H1 (cell line): ENCODE results near the gene WNT1. TPM values are rescaled to one million over a fixed set of nuclear protein-coding genes. Genes with fewer than 3 reads are reported as not detected.

ENCODE experiments used
- CHD2 ChIP-seq: IDR thresholded peaks from 2 replicates; pipeline ENCODE4 v1.6.1; 2012; ENCODE audit warnings: low read length, improper control_type of control experiment
- CHD7 ChIP-seq: fragments of 300-600 bp; sonication (generic); IDR thresholded peaks from 2 replicates; pipeline ENCODE4 v1.7.1; 2012; ENCODE audit warnings: low read length, moderate library complexity, mild to moderate bottlenecking, inconsistent platforms; ENCODE audit not compliant: insufficient replicate concordance
- FOSL1 ChIP-seq: IDR thresholded peaks from 2 replicates; pipeline ENCODE4 v1.6.1; 2011; ENCODE audit warnings: mild to moderate bottlenecking, low read depth, low read length, moderate library complexity; ENCODE audit not compliant: insufficient read depth
- HDAC2 ChIP-seq, 2 experiments: fragments of 300-600 bp in 1 of 2; sonication (generic) in 1 of 2; IDR thresholded peaks; 2 replicates each; pipeline ENCODE4 v1.6.1; 2011 to 2012; ENCODE audit warnings: low read depth in 2 of 2, low read length in 2 of 2, mild to moderate bottlenecking in 2 of 2, moderate library complexity in 2 of 2, borderline replicate concordance in 1 of 2, inconsistent platforms in 1 of 2
- JUND ChIP-seq: IDR thresholded peaks from 2 replicates; pipeline ENCODE4 v1.6.1; 2011; ENCODE audit warnings: mild to moderate bottlenecking, improper control_type of control experiment, low read length
- POU5F1 ChIP-seq: IDR thresholded peaks from 2 replicates; pipeline ENCODE4 v1.6.1; 2011; ENCODE audit warnings: low read depth, mild to moderate bottlenecking, low read length, moderate library complexity
- RFX5 ChIP-seq: IDR thresholded peaks from 2 replicates; pipeline ENCODE4 v1.6.1; 2011; ENCODE audit warnings: low read depth, low read length, improper control_type of control experiment, borderline replicate concordance
- RNF2 ChIP-seq: fragments of 200-900, 300-1000 bp; sonication (generic); IDR thresholded peaks from 2 replicates; pipeline ENCODE4 v1.7.1; 2016; ENCODE audit warnings: borderline replicate concordance, low read depth, mild to moderate bottlenecking, antibody characterized with exemption, low read length; ENCODE audit not compliant: poor library complexity, severe bottlenecking; ENCODE audit errors: missing control alignments
- TAF7 ChIP-seq: optimal IDR thresholded peaks from 2 replicates; pipeline ENCODE3; 2011; ENCODE audit warnings: low read depth, mild to moderate bottlenecking, inconsistent platforms, low read length, moderate library complexity, borderline replicate concordance
- polyA plus RNA-seq, 7 experiments: library from polyadenylated mRNA; depleted of rRNA in 3 of 7; stranded (reverse) in 5 of 7; unstranded in 2 of 7; fragments of >200 nt in 5 of 7; fragments of 200-250 nt in 2 of 7; gene quantifications; 1 replicate in 5 of 7; 2 replicates in 1 of 7; 4 replicates in 1 of 7; pipeline versions ENCODE4 v1.2.1 to v1.2.3, GENCODE V29; 2011 to 2013; ENCODE audit warnings: missing spikeins in 2 of 7, mixed read lengths in 2 of 7
- total RNA-seq: library from RNA; stranded (reverse); fragmentation: NEBNext Ultra II Directional; extraction: Animal tissue kit (Norgen Biotek cat#: 25700); gene quantifications from 2 replicates; pipeline ENCODE4 v1.2.1, GENCODE V29; 2021

Gene WNT1
- total and polyA plus RNA-seq, 2 of the 8 experiments (the other 6 are each of a cell fraction or from before 2014, with no cell fraction given), result not detected

- TF ChIP-seq CHD7, result no peak
- TF ChIP-seq TAF7, result no peak
- TF ChIP-seq RNF2, result peak; percentile 64
- no peak for TF ChIP-seq POU5F1
- TF ChIP-seq HDAC2 (IDR thresholded peaks at IDR 0.05; ENCODE audit: borderline replicate concordance in 1 of 2, low read depth in 2 of 2, low read length in 2 of 2), result no peak
- no peak for TF ChIP-seq RFX5
- no peak for TF ChIP-seq FOSL1
- no peak for TF ChIP-seq CHD2
- no peak for TF ChIP-seq JUND
Measured at GRCh38 chr12:48996794-48997718, 18.9 kb downstream of the WNT1 start (continued).
